GM19372 (cell line): ENCODE measurements around the gene MVD.
"Not testable (repeated sequence)": the region's sequence is repeated elsewhere in the genome, so short reads cannot be mapped to it uniquely, and the experiment has no call there.

Experiments used
- ATAC-seq: cut with Tn5 transposase; IDR thresholded peaks from one replicate; pipeline ENCODE4 v1.9.1; 2021; ENCODE audit warnings: mild to moderate bottlenecking, low read depth, moderate library complexity; ENCODE audit not compliant: unreplicated experiment

The MVD gene

DNA sequence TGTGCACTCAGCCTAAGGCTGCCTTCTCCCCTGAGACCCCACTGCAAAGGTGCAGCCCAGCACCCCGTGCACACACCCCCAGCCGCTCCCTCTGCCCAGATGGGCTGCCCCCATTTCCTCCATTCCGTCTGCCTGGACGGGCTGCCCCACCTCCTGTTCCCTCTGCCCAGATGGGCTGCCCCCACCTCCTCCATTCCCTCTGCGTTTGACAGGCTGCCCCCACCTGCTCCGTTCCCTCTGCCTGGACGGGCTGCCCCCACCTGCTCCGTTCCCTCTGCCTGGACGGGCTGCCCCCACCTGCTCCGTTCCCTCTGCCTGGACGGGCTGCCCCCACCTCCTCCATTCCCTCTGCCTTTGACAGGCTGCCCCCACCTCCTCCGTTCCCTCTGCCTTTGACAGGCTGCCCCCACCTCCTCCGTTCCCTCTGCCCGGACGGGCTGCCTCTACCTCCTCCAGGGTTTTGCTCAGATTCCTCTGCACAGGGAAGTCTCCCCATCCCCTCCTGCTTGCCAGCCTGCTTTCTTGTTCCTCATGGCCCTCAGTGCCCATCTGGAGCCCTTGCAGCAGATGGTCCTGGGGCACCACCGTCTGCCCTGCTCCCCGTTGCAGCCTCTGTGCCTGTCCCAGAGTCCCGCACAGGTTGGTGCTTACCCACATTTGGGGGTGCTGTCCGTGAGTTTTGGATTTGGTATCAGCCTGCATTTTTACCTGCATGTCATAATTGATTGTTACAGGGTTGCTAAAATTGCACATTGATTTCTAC, 47.9 kb downstream of the MVD start:
- no peak for ATAC-seq

DNA sequence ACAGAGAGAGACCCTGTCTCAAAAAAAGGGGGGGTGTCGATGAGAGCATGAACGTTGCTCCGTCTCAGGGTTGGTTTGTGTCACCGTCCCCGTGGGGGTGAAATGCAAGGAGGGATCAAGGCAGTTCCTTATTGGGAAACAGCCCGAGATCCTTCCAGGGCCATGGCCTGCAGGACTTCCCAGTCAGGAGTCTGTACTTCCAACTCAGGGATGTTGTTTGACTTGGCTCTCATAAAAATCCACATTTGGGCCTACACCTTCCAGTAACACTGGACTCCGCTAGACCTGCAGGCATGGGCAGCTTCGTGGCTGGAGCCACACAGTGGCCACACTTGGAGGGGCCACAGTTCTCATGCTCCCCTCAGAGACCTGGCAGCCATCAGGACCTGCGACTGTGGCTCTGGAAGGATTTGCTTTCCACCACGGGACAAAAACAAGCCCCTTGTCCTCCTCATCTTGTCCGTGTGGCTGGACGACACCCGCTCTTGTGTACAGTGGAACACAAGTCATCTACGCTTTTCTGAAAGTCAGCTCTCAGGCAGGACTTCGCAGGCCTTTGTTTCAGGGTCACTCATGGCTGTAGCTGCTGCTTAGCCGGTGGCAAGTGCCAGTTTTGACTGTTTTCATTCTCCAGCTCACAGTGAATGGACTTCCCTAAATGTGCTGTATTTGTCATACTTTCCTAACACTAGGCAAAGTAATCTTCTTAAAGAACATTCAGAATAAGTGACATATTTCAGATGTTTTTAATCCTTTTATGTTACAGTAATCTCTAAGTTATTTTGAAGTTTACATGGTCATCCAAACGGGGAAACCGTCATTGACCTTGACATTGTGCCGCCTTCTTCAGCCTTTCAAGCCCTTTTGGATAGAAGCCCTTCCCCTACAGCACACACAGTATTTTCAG, 48.7 kb downstream of the MVD start:
- ATAC-seq: no peak

DNA sequence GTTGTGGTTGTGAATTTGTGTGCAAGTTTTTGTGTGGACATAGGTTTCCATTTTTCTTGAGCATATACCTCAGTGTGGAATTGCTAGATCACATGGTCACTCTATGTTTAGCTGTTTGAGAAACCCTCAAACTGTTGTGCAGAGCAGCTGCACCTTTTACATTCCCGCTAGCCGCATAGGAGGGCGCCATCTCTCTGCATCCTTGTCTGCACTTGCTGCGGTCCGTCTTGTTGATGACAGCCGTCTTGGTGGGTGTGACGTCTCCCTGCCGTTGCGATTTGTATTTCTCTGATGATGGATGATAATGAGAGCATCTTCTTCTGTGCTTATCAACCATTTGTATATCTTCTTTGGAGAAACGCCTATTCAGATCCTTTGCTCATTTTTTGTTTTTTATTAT, 49.6 kb downstream of the MVD start:
- no peak for ATAC-seq

DNA sequence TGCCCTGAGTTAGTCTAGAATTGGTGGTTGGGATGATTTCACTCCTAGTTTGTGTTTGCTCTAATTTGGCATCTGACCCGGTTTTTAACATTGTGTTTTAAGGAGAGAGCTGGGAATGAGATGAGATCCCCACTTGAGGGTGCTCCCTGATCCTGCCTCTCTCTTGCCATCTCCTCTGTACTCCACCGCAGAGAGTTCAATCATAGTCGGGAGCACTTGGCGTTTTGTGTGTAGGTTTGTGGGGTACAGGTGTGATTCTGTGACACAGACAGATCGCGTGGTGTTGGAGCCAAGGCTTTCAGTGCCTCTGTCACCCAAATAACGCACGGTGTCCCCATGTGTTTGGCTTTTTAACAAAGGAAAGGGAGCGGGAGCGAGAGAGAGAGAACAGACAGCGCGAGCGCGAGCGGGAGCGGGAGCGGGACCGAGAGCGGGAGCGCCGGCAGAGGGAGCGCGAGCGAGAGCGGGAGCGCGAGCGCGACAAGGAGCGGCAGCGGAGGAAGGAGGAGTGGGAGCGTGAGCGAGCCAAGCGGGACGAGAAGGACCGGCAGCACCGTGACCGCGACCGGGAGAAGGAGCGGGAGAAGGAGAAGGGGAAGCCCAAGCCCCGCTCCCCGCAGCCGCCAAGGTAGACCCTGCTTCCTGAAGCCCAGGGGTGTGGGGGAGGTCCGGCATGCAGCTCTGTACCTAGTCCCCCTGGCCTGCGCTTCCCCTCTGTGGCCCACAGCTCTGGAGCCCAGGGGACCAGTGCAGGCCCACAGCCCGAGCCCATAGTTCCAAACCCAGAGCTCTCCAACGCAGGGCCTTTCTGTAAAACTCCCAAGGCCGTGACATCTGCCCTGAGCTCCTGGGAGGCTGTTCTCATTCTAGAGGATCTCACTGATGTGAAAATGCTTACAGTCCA, 51.7 kb downstream of the MVD start:
- no peak for ATAC-seq

DNA sequence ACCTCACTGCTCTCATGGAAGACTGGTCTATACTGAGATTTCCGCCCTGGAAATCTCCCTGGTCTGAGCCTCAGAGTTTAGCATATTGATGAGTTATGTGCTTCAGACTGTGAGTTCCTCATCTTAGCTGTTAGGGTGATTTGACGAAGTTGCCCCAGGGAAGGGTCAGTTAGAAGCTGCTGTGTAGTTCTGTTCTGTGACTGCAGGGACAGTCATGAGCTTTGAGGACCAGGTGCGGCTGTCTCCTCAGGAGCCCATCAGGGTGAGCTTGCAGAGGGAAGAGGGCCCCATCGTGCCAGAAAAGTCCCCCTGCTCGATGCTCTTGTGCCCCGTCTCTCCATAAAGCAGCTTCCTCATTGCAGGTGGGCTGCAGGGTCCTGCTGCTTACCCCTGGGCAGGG, 52.8 kb downstream of the MVD start:
- no peak for ATAC-seq

DNA sequence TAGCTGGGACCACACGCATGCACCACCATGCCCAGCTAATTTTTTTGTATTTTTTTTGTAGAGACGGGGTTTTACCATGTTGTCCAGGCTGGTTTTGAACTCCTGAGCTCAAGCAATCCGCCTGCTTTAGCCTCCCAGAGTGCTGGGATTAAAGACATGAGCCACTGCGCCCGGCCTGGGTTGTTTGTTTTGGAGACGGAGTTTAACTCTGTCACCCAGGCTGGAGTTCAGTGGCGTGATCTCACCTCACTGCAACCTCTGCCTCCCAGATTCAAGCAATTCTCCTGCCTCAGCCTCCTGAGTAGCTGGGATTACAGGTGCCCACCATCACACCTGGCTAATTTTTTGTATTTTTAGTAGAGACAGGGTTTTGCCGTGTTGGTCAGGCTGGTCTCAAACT, 53.5 kb downstream of the MVD start:
- ATAC-seq: not testable (repeated sequence)

- ATAC-seq: no peak
Observed at GRCh38 chr16:88608076-88608475, 54.8 kb downstream of the MVD start.

DNA sequence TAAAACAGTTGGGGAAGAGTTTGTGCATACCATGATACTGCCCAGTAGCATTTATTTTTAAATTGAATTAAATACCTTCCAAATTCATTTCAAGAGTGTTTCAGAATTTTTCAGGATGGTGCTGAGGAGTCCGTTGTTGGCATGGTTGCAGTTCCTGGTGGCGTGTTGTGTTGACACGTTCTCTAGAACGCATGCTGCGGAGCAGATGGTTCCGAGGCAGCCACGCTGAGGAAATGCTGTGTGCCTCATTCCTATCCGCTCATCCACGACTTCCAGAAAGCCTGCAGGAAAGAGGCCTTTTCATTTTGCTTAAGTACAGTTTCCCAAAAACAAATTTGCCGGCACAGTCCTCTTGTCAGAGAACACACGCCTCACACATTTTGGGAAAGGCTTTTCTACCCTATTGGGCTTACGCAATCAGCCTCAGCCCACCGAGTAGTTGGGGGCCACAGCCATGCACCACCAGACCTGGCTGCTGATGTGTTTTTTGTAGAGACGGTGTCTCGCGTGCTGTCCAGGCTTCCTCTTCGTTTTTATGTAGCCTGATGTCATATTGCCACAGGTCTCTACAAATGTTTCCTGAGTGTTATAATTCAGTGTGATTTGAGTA, 56.6 kb downstream of the MVD start:
- no peak for ATAC-seq

DNA sequence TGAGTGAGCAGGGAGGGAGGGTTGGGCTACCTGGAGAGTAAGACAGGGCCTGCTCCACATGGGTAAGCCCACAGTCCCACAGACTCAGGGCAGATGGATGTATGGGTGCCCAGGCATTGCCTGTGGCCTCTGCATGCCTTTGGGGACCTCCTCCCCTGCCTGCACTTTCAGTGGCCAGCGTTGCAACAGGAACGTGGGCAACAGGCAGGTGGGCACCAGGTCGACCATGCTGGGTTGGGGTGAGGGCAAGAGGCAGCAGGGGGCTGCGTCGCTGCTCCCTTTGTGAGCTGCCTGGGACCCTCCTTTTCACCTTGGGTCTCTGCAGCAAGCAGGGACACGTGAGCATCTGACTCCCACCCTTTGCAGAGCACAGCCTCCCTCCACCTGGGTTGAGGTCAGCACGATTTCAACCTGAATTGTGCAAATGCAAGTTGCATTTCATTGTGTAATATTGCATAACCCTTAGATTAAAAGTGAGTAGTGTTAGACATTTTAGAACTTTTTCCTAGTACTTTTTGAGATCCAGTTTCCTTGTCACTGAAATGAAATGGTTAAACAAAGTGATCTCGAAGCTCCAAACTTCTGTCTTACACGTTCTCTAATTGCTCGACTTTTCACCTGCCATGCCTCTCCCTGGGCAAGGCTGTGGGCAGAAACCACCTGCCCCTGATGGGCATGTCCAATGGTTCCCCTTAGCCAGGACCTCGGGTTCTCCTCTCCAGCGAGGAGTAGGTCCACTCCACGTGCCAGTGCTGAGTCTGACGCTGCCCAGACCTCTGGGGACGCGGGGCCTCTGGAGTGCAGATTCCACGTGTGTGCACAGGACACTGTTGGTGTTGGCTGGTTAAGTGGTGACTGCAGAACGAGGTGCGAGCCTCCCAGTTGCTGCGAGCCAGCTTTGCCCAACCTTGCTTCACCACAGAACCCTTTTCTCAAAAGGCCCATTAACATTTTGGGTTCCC, 57.4 kb downstream of the MVD start:
- ATAC-seq: no peak

DNA sequence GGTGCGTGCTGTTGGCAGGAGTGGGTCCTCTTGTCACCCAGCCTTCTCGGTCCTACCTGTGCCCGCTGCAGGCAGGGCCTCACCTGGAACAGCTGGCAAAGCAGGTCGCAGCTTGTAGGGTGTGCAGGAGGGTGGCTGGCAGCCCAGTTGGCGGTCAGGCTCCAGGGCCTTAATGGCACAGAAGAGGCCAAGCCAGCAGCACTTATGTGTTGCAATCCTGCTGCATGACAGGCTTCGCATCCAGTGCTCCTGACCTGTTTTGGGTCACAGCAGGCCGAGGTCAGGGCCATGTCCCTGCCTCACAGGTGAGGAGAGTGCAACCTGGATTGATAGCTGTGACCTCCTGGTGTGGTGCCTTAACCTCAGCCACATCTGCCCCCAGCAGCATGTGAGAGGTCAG, 60.8 kb downstream of the MVD start:
- ATAC-seq: no peak
